Measurements from ENCODE around the gene SIGLEC1.
A peak's percentile ranks its signal among the peaks of the same experiment; 100 is the strongest.

SIGLEC1 gene

GRCh38 chr20:3670511-3670910 is 41.9 kb downstream of the SIGLEC1 start:
- no peak overlapping the region for H3K4me3 ChIP-seq (replicated peaks in 1 of 2; ENCODE audit: low read depth in 2 of 2, low read length in 2 of 2)
- peak in 1 of 2 donors; percentile 17 for DNase-seq (ENCODE audit: low read depth in 2 of 2)
- TF ChIP-seq, protein P1, sequence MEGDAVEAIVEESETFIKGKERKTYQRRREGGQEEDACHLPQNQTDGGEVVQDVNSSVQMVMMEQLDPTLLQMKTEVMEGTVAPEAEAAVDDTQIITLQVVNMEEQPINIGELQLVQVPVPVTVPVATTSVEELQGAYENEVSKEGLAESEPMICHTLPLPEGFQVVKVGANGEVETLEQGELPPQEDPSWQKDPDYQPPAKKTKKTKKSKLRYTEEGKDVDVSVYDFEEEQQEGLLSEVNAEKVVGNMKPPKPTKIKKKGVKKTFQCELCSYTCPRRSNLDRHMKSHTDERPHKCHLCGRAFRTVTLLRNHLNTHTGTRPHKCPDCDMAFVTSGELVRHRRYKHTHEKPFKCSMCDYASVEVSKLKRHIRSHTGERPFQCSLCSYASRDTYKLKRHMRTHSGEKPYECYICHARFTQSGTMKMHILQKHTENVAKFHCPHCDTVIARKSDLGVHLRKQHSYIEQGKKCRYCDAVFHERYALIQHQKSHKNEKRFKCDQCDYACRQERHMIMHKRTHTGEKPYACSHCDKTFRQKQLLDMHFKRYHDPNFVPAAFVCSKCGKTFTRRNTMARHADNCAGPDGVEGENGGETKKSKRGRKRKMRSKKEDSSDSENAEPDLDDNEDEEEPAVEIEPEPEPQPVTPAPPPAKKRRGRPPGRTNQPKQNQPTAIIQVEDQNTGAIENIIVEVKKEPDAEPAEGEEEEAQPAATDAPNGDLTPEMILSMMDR (IDR thresholded peaks at IDR 0.05; ENCODE audit: low read depth, low read length) = no peak

GRCh38 chr20:3669710-3670367 is 42.6 kb downstream of the SIGLEC1 start:
- DNase-seq (ENCODE audit: low read depth in 2 of 2) = no peak
- TF ChIP-seq, protein P1 (IDR thresholded peaks at IDR 0.05; ENCODE audit: low read depth, low read length) = no peak
- no peak overlapping the region for H3K4me3 ChIP-seq (replicated peaks in 1 of 2; ENCODE audit: low read depth in 2 of 2, low read length in 2 of 2)

DNA sequence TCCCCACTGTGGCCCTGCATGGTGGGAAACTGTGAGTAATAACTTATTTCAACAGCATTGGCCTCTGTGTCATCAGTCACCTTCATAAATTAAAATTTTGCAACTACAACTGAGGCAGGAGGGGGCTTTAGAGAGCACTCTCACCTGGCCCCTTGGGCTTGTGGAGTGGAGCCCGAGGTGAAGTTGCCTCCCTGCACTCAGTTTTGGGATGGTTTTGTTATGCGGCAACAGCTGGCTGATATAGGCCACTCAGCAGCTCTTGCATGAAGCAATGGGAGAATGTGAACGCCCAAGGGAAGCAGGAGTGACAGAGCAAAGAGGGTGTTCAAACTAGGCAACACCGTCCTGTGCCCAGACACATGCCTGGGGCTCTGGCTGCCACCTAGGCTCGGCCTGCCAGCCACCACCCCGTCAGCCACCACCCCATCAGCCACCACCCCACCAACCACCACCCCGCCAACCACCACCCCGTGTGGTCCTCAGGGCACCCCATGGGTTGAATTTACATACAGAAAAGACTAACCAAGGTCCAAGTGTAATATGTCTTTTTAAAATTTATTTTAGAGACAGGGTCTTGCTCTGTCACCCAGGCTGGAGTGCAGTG is 44.9 kb downstream of the SIGLEC1 start:
- H3K4me3 ChIP-seq (replicated peaks in 1 of 2; ENCODE audit: low read depth in 2 of 2, low read length in 2 of 2) = no peak overlapping the region
- TF ChIP-seq, protein P1 (IDR thresholded peaks at IDR 0.05; ENCODE audit: low read depth, low read length) = no peak
- DNase-seq (ENCODE audit: low read depth in 2 of 2) = no peak

GRCh38 chr20:3663858-3664257 is 48.5 kb downstream of the SIGLEC1 start:
- no peak overlapping the region for H3K4me3 ChIP-seq (replicated peaks in 1 of 2; ENCODE audit: low read depth in 2 of 2, low read length in 2 of 2)
- TF ChIP-seq, protein P1 (IDR thresholded peaks at IDR 0.05; ENCODE audit: low read depth, low read length) = no peak
- DNase-seq (ENCODE audit: low read depth in 2 of 2) = no peak

DNA sequence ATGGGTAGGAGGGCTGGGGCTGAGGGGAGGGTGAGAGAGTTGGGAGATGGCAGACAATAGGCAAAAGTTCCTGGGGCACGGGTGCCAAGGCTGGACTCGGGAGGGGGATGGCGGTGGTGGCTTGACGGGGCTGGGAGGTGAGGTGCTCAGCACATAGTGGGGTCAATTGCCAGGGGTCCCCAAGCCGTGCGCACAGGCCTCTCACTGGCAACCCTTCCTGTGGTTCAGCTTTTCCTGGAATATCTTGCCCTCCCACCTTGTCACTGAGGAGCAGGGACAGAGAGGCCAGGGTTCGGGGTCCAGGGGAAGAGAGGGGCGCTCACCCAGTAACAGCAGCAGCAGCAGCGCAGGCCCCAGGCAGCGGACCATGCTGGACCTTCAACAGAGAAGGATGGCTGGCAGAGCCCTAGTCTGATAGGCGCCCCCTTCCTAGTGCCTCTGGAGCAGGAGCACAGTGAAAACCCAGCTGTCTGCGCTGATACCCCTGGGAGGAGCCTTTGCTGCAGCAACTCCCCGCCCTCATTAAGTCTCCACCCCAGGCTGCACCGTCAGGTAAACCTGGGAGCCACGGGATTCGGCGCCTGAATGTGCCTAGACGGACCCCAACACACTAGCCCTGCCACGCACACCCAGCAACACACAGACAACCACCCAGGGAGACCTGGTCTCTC is 49.2 kb downstream of the SIGLEC1 start, which contains the start of gene GFRA4:
TSS of gene GFRA4 (minus strand) at position 369 of the 671 bp plus-strand sequence. CDS start at position 369, 0 bp downstream.
- H3K4me3 ChIP-seq (replicated peaks in 1 of 2; ENCODE audit: low read depth in 2 of 2, low read length in 2 of 2) = no peak within 1 kb of the TSS
- no peak for DNase-seq (ENCODE audit: low read depth in 2 of 2)
- TF ChIP-seq, protein P1 (IDR thresholded peaks at IDR 0.05; ENCODE audit: low read depth, low read length) = no peak
